Measurements from ENCODE around the gene CAPN11.
"Not testable (repeated sequence)": the region's sequence is repeated elsewhere in the genome, so short reads cannot be mapped to it uniquely, and the experiment has no call there.

The CAPN11 gene

DNA sequence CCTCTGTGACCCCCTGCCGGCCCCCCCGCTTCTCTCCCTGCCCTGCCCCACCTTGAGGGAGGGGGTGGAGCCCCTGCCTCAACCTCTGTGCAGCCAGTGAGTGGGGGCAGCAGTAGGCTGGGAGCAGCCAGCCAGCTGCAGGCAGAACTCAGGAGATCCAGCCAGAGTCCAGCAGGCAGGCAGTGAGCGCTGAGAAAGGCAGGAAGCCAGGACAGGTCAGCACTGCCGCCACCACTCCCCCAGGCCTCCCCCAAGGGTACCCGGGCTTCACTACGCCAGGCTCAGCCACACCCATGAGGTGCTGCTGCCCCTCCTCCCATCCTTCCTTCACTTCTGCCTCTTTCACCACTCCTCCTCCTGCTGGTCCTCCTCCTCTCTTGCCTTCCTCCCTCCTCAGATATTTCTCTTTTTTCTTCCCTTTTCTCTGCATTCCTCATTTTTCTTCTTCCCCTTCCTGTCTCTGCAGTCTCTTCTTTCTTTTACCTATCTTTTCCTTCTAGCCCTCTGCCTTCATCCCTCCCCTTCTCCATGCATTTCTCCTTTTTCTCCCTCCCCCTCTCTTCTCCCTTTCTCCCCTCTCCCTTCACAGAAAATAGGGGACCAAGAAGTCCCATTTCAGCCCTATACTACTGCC, 19.8 kb upstream of the CAPN11 start:
- no peak for DNase-seq (ENCODE audit: low read depth)
- H3K4me3 ChIP-seq (ENCODE audit: low read depth, low read length) = no peak overlapping the region
- TF ChIP-seq, protein P1, sequence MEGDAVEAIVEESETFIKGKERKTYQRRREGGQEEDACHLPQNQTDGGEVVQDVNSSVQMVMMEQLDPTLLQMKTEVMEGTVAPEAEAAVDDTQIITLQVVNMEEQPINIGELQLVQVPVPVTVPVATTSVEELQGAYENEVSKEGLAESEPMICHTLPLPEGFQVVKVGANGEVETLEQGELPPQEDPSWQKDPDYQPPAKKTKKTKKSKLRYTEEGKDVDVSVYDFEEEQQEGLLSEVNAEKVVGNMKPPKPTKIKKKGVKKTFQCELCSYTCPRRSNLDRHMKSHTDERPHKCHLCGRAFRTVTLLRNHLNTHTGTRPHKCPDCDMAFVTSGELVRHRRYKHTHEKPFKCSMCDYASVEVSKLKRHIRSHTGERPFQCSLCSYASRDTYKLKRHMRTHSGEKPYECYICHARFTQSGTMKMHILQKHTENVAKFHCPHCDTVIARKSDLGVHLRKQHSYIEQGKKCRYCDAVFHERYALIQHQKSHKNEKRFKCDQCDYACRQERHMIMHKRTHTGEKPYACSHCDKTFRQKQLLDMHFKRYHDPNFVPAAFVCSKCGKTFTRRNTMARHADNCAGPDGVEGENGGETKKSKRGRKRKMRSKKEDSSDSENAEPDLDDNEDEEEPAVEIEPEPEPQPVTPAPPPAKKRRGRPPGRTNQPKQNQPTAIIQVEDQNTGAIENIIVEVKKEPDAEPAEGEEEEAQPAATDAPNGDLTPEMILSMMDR (IDR thresholded peaks at IDR 0.05; ENCODE audit: low read depth, low read length, missing control alignments) = no peak
- in situ Hi-C loops (cut with HindIII; ENCODE audit: low sequenced_read_pairs) = no loop called here

DNA sequence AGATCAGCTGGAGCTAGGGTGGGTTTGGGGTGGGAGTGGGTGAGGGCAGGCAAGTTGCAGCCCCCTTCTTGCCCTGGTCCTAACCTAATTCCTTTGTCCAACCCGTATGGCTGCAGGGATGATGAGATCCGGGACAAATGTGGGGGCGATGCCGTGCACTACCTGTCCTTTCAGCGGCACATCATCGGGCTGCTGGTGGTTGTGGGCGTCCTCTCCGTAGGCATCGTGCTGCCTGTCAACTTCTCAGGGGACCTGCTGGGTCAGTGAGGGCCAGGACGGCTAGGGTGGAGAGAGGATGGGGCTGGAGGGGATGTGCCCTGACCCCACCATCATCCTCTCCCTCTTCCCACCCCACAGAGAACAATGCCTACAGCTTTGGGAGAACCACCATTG, 19.3 kb upstream of the CAPN11 start:
- in situ Hi-C loops (cut with HindIII; ENCODE audit: low sequenced_read_pairs) = no loop called here
- no peak overlapping the region for H3K4me3 ChIP-seq (ENCODE audit: low read depth, low read length)
- DNase-seq (ENCODE audit: low read depth) = no peak
- TF ChIP-seq, protein P1 (IDR thresholded peaks at IDR 0.05; ENCODE audit: low read depth, low read length, missing control alignments) = no peak

DNA sequence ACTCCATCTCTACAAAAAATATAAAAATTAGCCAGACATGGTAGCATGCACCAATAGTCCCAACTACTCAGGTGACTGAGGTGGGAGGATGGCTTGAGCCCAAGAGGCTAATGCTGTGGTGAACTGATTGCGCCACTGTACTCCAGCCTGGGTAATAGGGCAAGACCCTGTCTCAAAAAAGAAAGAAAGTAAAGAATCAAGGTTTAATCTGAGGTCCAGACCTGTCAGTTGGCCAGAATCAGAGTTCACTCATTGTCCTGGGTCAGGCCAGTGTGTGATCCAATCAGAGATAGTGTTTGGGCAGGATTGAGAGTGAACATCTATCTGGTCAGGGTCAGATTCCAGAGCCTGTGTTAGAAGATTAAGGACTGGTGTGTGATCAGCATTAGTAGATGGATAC, 15.8 kb upstream of the CAPN11 start:
- in situ Hi-C loops (cut with HindIII; ENCODE audit: low sequenced_read_pairs) = no loop called here
- no peak overlapping the region for H3K4me3 ChIP-seq (ENCODE audit: low read depth, low read length)
- TF ChIP-seq, protein P1 (IDR thresholded peaks at IDR 0.05; ENCODE audit: low read depth, low read length, missing control alignments) = no peak
- no peak for DNase-seq (ENCODE audit: low read depth)

DNA sequence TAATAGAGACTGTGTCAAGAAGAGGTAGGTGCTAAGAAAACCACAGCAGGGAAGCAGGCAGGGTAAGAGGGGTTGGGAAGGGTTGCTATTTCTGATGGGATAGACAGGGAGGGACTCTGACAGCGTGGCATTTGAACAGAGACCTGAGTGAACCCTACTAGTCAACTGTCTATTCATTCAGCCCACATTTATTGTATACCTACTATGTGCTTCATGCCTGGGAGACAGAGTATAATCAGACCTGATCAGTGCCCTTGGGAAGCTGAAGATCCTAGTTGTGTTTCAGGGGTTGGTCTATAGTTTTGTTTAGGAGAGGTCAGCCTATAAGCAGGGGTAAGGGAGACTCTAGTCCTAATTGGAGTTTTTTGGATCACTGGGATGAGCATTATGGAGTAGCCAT, 14.9 kb upstream of the CAPN11 start:
- TF ChIP-seq, protein P1 (IDR thresholded peaks at IDR 0.05; ENCODE audit: low read depth, low read length, missing control alignments) = no peak
- in situ Hi-C loops (cut with HindIII; ENCODE audit: low sequenced_read_pairs) = no loop called here
- no peak for DNase-seq (ENCODE audit: low read depth)

DNA sequence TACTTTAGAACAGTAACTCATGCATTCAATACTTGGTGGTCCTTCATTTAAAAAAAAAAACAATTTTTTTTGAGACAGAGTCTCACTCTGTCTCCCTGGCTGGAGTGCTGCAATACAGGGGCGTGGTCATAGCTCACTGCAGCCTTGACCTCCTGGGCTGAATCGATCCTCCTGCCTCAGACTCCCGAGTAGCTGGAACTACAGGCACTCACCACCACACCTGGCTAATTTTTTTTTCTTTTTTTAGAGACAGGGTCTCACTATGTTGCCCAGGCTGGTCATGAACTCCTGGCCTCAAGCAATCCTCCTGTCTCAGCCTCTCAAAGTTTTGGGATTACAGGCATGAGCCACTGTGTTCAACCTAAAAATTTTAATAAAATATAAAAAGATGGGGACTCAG, 14.1 kb upstream of the CAPN11 start:
- DNase-seq (ENCODE audit: low read depth); in situ Hi-C loops (cut with HindIII; ENCODE audit: low sequenced_read_pairs); H3K4me3 ChIP-seq (ENCODE audit: low read depth, low read length): not testable (repeated sequence)

More for the DNA sequence above, 14.9 kb upstream of the CAPN11 start:
- no peak overlapping the region for H3K4me3 ChIP-seq (ENCODE audit: low read depth, low read length)

DNA sequence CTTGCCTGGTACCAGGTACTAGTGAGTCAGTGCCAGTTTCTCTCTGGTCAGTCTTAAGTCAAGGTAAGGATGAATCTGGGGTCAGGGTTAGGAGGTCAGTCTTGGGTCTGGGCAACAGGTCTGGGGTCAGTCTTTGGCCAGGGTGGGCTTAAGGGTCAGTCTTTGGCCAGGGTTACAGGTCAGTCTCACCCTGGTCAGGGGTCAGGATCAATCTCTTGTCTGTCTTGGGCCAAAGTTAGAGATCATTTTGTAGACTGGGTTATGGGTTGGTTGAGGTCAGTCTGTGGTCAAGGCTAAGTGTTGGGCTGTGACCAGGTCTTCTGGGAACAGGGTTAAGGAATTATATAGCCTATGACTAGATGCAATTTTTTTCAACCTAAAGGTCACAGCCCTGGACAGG, 12.8 kb upstream of the CAPN11 start:
- TF ChIP-seq, protein P1 (IDR thresholded peaks at IDR 0.05; ENCODE audit: low read depth, low read length, missing control alignments) = no peak
- H3K4me3 ChIP-seq (ENCODE audit: low read depth, low read length) = no peak overlapping the region
- DNase-seq (ENCODE audit: low read depth) = no peak
- in situ Hi-C loops (cut with HindIII; ENCODE audit: low sequenced_read_pairs) = no loop called here

DNA sequence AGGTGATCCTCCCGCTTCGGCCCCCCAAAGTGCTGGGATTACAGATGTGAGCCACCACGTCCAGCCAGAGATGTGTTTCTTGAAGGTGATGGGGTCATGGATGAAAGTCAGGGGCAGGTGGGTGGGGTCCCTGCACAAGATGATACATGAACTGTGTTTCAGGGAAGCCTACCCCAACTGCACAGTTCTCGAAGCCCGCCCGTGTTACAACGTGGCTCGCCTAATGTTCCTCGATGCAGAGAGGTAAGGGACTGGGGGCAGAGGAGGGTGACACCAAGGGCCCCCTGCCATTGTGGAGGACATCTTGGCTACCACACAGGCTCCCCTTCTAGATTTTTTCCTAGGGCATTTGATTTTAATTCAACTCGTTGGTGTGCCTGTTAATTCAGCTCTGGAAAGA, 11.9 kb upstream of the CAPN11 start:
- TF ChIP-seq, protein P1 (IDR thresholded peaks at IDR 0.05; ENCODE audit: low read depth, low read length, missing control alignments) = no peak
- H3K4me3 ChIP-seq (ENCODE audit: low read depth, low read length) = no peak overlapping the region
- in situ Hi-C loops (cut with HindIII; ENCODE audit: low sequenced_read_pairs) = no loop called here
- no peak for DNase-seq (ENCODE audit: low read depth)
